HL-60 (cell line): ENCODE results near the gene ERP27.

Source experiments
- GABPA ChIP-seq: IDR thresholded peaks from 2 replicates; pipeline ENCODE4 v1.6.1; 2012; ENCODE audit warnings: low read depth
- POLR2AphosphoS5 ChIP-seq: IDR thresholded peaks from 2 replicates; pipeline ENCODE4 v1.6.1; 2012; ENCODE audit warnings: low read depth
- TF ChIP-seq, protein P1 (sequence below): IDR thresholded peaks from one replicate; pipeline ENCODE4 v1.5.1; 2011; ENCODE audit warnings: low read length, control low read depth, inconsistent platforms; ENCODE audit not compliant: insufficient read depth

GRCh38 chr12:14975457-14975856 is 37.1 kb upstream of the ERP27 start:
- TF ChIP-seq, protein P1, sequence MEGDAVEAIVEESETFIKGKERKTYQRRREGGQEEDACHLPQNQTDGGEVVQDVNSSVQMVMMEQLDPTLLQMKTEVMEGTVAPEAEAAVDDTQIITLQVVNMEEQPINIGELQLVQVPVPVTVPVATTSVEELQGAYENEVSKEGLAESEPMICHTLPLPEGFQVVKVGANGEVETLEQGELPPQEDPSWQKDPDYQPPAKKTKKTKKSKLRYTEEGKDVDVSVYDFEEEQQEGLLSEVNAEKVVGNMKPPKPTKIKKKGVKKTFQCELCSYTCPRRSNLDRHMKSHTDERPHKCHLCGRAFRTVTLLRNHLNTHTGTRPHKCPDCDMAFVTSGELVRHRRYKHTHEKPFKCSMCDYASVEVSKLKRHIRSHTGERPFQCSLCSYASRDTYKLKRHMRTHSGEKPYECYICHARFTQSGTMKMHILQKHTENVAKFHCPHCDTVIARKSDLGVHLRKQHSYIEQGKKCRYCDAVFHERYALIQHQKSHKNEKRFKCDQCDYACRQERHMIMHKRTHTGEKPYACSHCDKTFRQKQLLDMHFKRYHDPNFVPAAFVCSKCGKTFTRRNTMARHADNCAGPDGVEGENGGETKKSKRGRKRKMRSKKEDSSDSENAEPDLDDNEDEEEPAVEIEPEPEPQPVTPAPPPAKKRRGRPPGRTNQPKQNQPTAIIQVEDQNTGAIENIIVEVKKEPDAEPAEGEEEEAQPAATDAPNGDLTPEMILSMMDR: no peak
- no peak for TF ChIP-seq POLR2AphosphoS5
- no peak for TF ChIP-seq GABPA
